AG08396 (cell line): ENCODE data around the gene BTBD1.
A peak's percentile ranks its signal among the peaks of the same experiment; 100 is the strongest.

ENCODE experiments used
- DNase-seq: peaks from one replicate; pipeline ENCODE4 v3.0.0; 2012; ENCODE audit warnings: low spot score, mixed read lengths

Gene BTBD1

GRCh38 chr15:83066734-83067637 is at the start of gene BTBD1:
BTBD1 (minus strand) TSS chr15:83067252; CDS start chr15:83067151, 101 bp downstream.
- peak; percentile 98 for DNase-seq

DNA sequence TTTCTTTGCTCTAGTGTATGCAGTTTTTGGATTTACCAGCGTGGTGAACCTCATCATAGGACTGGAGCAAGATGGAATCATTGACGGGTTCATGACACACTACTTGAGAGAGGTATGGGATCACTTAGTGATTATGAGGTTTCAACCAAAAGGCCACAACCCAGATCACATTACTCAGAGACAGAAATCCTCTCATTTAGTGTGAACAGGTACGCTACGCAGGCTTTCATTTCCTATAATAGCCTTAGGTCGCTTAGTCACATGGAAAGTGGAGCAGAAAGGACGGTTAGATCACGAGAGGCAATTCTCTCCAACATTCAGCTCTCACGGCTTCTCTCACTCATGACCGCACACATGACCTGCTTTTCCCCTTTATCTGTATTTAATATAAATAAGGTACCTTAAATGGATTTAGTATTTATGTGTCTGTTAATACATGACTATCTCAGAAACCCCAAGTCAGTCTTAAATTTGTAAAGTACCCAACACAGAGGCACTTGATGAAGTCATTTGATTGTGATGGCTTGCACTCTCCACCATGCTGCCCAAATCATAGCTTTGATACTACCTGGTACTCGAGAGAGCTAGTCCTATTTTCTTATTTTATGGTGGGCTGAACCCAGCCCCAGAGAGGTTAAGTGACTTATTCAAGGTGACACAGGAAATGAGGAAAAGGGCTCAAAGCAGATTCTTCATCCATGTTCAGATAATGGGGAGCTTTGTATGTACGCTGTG is 48.9 kb upstream of the BTBD1 start:
- DNase-seq: no peak

GRCh38 chr15:83115410-83115809 is 48.4 kb upstream of the BTBD1 start:
- DNase-seq: no peak

DNA sequence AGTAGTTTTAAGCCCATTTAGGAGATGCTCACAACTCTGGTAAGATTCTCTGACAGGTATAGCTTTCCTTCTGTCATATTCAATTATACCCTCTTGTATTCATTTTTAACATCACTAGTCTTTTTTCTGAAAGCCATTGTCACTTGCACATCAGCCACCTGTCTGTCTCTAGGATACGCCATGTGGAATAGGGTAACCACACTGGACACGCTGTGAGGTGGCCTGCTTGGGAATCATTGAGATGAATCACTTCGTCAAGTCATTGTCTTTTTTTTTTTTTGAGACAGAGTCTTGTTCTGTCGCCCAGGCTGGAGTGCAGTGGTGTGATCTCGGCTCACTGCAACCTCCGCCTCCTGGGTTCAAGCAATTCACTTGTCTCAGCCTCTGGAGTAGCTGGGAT is 47.8 kb upstream of the BTBD1 start:
- DNase-seq: no peak

- DNase-seq: no peak
Measured at GRCh38 chr15:83113881-83114674, 47.0 kb upstream of the BTBD1 start.

DNA sequence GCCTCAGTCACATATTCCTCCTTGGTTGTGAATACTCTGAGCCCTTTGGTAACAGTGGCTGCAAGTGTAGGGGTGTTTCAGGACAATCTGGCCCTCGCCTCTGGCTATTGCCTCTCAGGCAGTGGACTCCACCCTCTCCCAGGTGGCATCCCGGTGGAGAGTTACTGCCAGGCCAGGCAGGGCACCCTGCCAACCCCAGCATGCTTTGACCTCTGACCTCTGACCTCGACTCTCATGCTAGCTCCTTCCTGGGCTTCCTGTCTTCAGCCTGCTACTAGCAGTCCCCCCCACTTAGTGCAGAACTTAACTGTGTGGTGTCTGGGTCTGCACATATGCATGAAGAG is 45.9 kb upstream of the BTBD1 start:
- no peak for DNase-seq

- peak; percentile 92 for DNase-seq
Measured at GRCh38 chr15:83112233-83112955, 45.3 kb upstream of the BTBD1 start.

DNA sequence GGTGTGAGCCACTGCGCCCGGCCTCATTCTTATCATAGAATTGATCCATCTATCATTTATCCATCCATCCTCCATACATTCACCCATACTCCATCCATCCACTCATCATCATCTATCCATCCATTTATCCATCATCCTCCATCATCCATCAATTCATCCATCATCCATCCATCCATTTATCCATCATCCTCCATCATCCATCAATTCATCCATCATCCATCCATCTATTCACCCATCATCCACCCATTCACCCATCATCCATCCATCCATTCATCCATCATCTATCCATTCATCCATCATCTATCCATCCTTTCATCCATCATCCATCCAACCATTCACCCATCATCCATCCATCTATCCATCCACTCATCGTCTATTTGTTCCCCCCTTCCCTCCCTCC is 44.1 kb upstream of the BTBD1 start:
- no peak for DNase-seq

- no peak for DNase-seq
Measured at GRCh38 chr15:83110381-83110780, 43.3 kb upstream of the BTBD1 start.

- DNase-seq: no peak
Measured at GRCh38 chr15:83109532-83109931, 42.5 kb upstream of the BTBD1 start.

DNA sequence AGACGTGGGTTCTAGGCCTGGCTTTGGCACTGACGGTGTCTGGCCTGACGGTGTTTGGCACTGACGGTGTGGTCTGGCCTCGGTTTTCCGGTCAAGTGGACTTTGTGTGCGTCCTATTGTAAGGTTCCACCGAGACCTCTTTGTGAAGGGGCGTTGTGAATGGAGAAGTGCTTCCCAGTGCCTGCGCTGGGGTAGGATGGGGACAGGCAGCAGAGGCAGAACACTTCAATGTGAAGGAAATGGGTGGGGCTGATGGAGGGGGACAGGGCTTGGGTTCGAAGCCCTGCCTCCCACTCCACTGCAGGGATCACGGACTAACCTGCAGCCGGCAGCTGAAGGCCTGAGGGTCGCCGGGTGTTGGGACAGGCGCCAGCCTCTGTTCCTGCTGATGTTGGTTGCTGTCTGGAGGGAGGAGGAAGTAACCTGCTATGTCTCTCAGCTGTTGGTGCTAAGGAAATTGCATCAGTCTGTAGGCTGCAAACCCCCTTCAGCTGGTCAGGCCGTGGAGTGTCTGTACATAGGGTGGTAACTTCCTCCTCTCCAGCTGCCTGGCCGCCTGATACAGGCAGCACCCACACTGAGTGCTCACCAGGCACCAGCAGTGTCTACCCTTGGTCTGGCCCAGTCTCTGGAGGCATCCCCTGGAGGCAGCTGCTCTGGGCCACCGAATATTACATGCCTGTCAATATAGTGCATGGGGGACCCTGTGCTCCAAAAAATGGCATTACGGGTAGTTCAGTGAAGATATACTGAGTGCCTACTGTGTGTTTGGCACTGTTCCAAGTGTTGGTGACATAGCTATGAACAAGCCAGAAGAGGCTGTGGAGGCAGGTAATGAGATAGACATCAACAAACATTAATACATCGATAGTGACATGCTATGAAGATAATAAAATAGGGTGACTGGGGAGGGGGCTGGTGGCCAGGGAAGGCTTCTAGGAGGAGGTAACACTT is 41.5 kb upstream of the BTBD1 start:
- DNase-seq: no peak

DNA sequence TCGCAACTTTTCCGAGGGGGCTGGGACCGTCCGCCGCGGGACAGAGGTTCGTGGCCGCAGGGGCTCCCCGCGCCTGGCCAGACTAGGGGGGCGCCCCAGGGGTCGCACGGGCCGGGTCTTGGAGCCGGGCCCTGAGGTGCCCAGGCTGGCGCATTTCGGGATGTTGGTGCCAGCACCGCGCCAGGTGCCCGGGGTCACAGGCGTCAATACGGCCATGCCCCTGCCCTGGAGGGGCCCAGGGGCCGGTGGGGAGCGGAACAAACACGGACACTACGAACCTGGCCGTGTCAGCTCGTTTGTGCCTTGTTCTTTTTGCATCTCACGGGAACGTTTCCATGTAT is 40.8 kb upstream of the BTBD1 start:
- DNase-seq: no peak

DNA sequence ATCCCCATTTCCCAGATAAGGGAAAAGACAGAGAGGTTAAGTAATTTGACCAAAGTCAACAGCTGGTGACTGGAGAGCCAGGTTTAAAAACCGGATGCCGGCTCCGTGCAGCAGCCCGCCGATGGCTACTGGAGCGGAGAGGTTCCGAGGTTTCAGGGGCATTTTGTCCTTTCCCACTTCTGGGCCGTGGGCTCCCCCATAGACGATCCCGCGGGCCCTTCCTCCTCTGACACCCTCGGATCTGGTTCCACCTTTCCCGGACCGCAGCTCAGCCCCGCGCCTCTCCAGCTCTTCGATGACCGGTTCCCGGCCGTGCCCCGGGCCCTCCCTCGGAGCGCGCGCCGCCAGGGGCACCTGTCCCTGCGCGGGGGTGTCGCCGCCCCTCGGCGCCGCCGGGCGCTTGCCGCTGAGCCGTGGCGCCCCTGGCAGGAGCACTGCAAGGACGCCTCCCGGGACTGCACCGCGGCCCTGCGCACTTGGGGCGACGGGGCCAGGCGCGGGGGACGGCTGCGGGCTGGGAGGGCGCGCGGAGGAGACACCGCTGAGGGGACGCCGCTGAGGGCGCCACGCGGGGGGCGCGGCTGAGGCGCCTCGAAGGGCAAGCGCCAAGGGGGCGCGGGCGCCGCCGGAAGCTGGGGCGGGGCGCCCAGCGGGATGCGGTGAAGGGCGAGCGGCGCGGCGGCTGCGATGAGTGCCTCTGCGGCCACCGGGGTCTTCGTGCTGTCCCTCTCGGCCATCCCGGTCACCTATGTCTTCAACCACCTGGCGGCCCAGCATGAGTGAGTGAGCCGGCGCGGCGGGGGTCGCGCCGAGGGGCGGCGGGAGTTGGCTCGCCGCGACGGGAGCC is 40.2 kb upstream of the BTBD1 start, which contains the start of gene TM6SF1:
Gene TM6SF1 (plus strand): TSS at position 652 of the 847 bp plus-strand sequence. CDS start 36 bp downstream, at position 688.
- DNase-seq: peak; percentile 44

DNA sequence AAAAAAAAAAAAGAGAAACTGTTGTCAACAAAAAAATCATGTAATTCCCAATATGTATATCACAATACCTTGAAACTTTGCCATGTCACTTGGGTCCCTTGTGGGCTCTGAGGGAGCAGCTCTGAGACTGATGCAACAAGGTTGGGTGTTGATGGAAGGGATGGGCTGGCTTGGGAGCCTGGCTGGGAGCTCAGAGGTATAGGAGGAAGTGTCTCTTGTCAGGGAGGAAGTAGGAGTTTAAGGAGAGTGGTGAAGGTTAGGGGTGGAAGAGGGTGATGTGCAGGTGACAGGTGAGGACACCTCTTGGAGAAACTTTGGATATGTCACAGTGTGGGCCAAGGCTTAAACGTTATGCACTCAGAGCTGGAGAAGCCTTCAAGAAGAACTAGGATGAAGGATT is 38.4 kb upstream of the BTBD1 start:
- DNase-seq: no peak

DNA sequence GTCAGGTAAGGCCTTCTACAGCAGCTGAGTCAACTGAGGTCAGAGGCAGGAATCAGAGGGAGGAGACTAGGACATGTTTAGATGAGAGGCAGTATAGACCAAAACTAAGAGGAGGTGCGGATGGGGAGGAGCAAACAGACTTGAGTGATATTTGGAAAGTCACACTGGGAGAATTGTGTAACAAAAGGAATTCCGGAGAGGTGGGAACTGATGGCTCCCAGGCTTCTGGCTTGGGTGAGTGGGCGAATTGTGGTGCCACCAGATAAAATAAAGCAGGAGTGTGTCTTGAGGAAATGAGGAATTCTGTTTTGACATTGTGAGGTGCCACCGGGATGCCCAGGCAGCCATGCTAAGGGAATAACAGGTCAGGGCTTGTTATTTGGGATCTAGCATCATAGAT is 37.1 kb upstream of the BTBD1 start:
- no peak for DNase-seq

DNA sequence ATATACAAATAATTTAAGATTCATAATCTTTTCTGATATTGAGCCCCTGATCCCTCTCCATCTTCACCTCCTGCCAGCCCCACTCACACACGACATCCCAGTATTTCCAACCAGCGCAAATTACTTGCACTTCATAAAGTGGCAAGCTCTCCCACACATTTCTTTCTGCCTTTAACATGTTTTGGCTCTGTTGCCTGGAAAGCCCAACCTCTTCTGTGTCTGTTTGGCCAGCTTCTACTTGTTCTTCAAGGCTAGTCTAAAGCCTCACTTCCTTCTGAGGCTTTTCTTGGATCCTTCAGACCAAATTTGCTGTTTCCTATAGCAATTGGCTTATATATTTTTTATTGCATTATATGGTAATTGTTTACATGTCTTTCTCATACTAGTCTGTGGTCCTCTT is 35.3 kb upstream of the BTBD1 start:
- DNase-seq: no peak

- no peak for DNase-seq
Measured at GRCh38 chr15:83100097-83100646, 33.1 kb upstream of the BTBD1 start.

DNA sequence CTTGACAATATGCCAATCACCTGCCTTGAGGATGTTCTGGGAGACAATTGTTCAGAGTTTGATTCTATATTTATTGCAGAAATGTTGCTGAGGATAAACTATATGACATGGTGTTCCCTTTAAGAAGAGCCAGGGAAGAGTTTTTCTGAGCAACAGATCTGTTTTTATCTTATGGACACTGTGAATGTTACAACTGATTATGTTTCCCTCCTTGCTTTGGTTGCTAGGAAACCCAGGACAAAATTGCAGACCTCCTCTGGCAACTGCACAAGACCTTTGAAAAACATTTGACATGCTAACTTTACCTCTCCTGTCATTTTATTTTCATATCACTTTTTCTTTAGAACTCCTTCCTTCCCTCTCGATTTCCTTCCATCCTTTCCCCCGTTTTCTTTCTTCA is 32.2 kb upstream of the BTBD1 start:
- no peak for DNase-seq

DNA sequence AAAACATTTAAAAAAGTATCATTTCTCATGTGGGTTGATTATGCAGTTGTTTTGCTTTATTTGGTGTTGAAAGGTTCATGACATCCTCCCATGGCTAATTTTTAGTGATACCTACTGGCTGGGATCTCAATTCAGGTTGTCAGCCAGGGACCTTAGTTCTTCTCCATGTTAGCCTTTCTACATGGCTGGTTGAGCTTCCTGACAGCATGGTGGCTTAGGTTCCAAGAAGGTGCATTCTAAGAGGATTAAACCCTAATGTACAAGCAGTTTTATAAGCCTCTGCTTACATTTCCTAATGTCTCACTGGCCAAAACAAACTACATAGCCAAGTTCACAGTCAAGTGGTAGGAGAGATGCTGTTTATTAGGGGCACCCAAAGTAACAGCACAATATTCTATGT is 31.0 kb upstream of the BTBD1 start:
- DNase-seq: no peak
